ENCODE results near the gene KRTAP10-3. TPM values are rescaled to one million over a fixed set of nuclear protein-coding genes. Genes with fewer than 3 reads are reported as not detected.

Gene KRTAP10-3
- total RNA-seq, 1 donor from 2014 or later, result not detected

GRCh38 chr21:44579833-44580144, 21.2 kb upstream of the KRTAP10-3 start:
- Mint-ChIP-seq H3K27me3 (ENCODE audit: low read depth, unreplicated experiment) (peaks cover 22% of the 10 kb centered on the region), H3K4me1 (ENCODE audit: low read depth, unreplicated experiment) (no peaks in the 10 kb centered on the region), H3K27ac (ENCODE audit: unreplicated experiment) (no peak overlapping the region), H3K4me3 (ENCODE audit: unreplicated experiment) (no peak overlapping the region), H3K36me3 (ENCODE audit: low read depth, unreplicated experiment) (no peaks in the 10 kb centered on the region), H3K9me3 (ENCODE audit: unreplicated experiment) (peaks cover 31% of the 10 kb centered on the region)
- no peak overlapping the region for H3K4me2 ChIP-seq (ENCODE audit: low read length)
- H3K9ac ChIP-seq (ENCODE audit: low read length), result no peak overlapping the region
- TF ChIP-seq EZH2 (IDR thresholded peaks at IDR 0.05; ENCODE audit: insufficient read depth, low read length) (no peak), CTCF (IDR thresholded peaks at IDR 0.05; ENCODE audit: insufficient read depth, low read depth, low read length) (no peak)
- H3K9me3 ChIP-seq (ENCODE audit: insufficient read depth, low read depth, low read length), result peaks cover 10% of the 10 kb centered on the region
- no peaks in the 10 kb centered on the region for H3K36me3 ChIP-seq (ENCODE audit: insufficient read depth, low read length)
- no peak overlapping the region for H3K27ac ChIP-seq (ENCODE audit: low read depth, low read length)
- H3K79me2 ChIP-seq (ENCODE audit: insufficient read depth, low read length), result no peaks in the 10 kb centered on the region
- FAIRE-seq (no peak), DNase-seq (ENCODE audit: low read depth) (no peak)
- no peaks in the 10 kb centered on the region for H3K27me3 ChIP-seq (ENCODE audit: insufficient read depth, low read length)
- no peak overlapping the region for H3K4me3 ChIP-seq (ENCODE audit: insufficient read depth, low read depth, low read length)
- H3K4me1 ChIP-seq (ENCODE audit: insufficient read depth, low read length), result no peaks in the 10 kb centered on the region
- H4K20me1 ChIP-seq (ENCODE audit: insufficient read depth, low read length), result no peaks in the 10 kb centered on the region
- no peak overlapping the region for H2AFZ ChIP-seq (ENCODE audit: low read depth, low read length)

- Histone ChIP-seq H3K36me3 (ENCODE audit: insufficient read depth, low read length) (no peaks in the 10 kb centered on the region), H3K4me2 (ENCODE audit: low read length) (no peak overlapping the region), H3K27ac (ENCODE audit: low read depth, low read length) (no peak overlapping the region), H3K4me1 (ENCODE audit: insufficient read depth, low read length) (no peaks in the 10 kb centered on the region), H4K20me1 (ENCODE audit: insufficient read depth, low read length) (no peaks in the 10 kb centered on the region), H3K9me3 (ENCODE audit: insufficient read depth, low read depth, low read length) (peaks cover 10% of the 10 kb centered on the region), H3K27me3 (ENCODE audit: insufficient read depth, low read length) (no peaks in the 10 kb centered on the region), H3K79me2 (ENCODE audit: insufficient read depth, low read length) (no peaks in the 10 kb centered on the region), H3K9ac (ENCODE audit: low read length) (no peak overlapping the region), H2AFZ (ENCODE audit: low read depth, low read length) (no peak overlapping the region), H3K4me3 (ENCODE audit: insufficient read depth, low read depth, low read length) (no peak overlapping the region)
- Mint-ChIP-seq H3K4me3 (ENCODE audit: unreplicated experiment) (no peak overlapping the region), H3K4me1 (ENCODE audit: low read depth, unreplicated experiment) (no peaks in the 10 kb centered on the region), H3K27ac (ENCODE audit: unreplicated experiment) (no peak overlapping the region), H3K9me3 (ENCODE audit: unreplicated experiment) (peaks cover 31% of the 10 kb centered on the region), H3K36me3 (ENCODE audit: low read depth, unreplicated experiment) (no peaks in the 10 kb centered on the region), H3K27me3 (ENCODE audit: low read depth, unreplicated experiment) (peaks cover 23% of the 10 kb centered on the region)
- FAIRE-seq (no peak), DNase-seq (ENCODE audit: low read depth) (no peak)
- no peak for TF ChIP-seq CTCF (IDR thresholded peaks at IDR 0.05; ENCODE audit: insufficient read depth, low read depth, low read length)
- TF ChIP-seq EZH2 (IDR thresholded peaks at IDR 0.05; ENCODE audit: insufficient read depth, low read length), result no peak
Observed at GRCh38 chr21:44579056-44579832, 20.6 kb upstream of the KRTAP10-3 start.

GRCh38 chr21:44578371-44579055, 19.9 kb upstream of the KRTAP10-3 start:
- Mint-ChIP-seq H3K4me1 (ENCODE audit: low read depth, unreplicated experiment) (no peaks in the 10 kb centered on the region), H3K9me3 (ENCODE audit: unreplicated experiment) (peaks cover 31% of the 10 kb centered on the region), H3K27ac (ENCODE audit: unreplicated experiment) (no peak overlapping the region), H3K4me3 (ENCODE audit: unreplicated experiment) (no peak overlapping the region), H3K36me3 (ENCODE audit: low read depth, unreplicated experiment) (no peaks in the 10 kb centered on the region), H3K27me3 (ENCODE audit: low read depth, unreplicated experiment) (peaks cover 23% of the 10 kb centered on the region)
- no peak overlapping the region for H2AFZ ChIP-seq (ENCODE audit: low read depth, low read length)
- H3K27ac ChIP-seq (ENCODE audit: low read depth, low read length), result no peak overlapping the region
- H3K4me2 ChIP-seq (ENCODE audit: low read length), result no peak overlapping the region
- H3K4me1 ChIP-seq (ENCODE audit: insufficient read depth, low read length), result no peaks in the 10 kb centered on the region
- H3K36me3 ChIP-seq (ENCODE audit: insufficient read depth, low read length), result no peaks in the 10 kb centered on the region
- no peaks in the 10 kb centered on the region for H4K20me1 ChIP-seq (ENCODE audit: insufficient read depth, low read length)
- H3K79me2 ChIP-seq (ENCODE audit: insufficient read depth, low read length), result no peaks in the 10 kb centered on the region
- H3K9ac ChIP-seq (ENCODE audit: low read length), result no peak overlapping the region
- H3K27me3 ChIP-seq (ENCODE audit: insufficient read depth, low read length), result no peaks in the 10 kb centered on the region
- TF ChIP-seq CTCF (IDR thresholded peaks at IDR 0.05; ENCODE audit: insufficient read depth, low read depth, low read length) (no peak), EZH2 (IDR thresholded peaks at IDR 0.05; ENCODE audit: insufficient read depth, low read length) (no peak)
- H3K9me3 ChIP-seq (ENCODE audit: insufficient read depth, low read depth, low read length), result peaks cover 10% of the 10 kb centered on the region
- no peak for FAIRE-seq
- no peak overlapping the region for H3K4me3 ChIP-seq (ENCODE audit: insufficient read depth, low read depth, low read length)
- DNase-seq (ENCODE audit: low read depth), result no peak

Measured in astrocyte (in vitro differentiated cells and primary cell).